ENCODE data around the gene ZNF189. TPM values are rescaled to one million over a fixed set of nuclear protein-coding genes. Genes with fewer than 3 reads are reported as not detected.

Gene ZNF189
- total RNA-seq, 3 donors from 2014 or later: 20.2 to 32.1 (median 23.9) TPM

DNA sequence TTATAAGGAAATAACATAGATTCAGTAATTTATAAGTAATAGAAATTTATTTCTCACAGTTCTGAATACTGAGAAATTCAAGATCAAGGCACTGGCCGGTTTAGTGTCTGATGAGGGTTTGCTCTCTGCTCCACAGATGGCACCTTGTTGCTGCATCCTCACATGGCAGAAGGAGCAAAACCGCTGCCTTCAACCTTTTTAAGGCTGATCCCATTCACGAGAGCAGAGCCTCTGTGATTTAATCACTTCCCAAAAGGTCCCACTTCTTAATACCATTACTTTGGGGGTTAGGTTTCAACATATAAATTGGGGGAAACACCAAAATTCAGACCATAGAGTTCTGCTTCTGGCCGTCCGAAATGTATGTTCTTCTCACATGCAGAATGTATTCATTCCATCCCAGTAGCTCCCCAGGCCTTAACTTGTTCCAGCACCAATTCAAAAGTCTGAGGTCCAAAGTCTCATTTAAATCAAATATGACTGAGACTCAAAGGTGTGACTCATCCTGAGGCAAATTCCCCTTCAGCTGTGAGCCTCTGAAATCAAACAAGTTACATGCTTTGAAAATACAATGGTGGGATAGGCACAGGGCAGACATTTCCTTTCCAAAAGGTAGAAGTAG, 44.4 kb upstream of the ZNF189 start:
- Histone ChIP-seq H3K9me3 (no peaks in the 10 kb centered on the region), H3K4me1 (no peaks in the 10 kb centered on the region), H3K4me3 (no peak overlapping the region), H3K27me3 (no peaks in the 10 kb centered on the region), H3K36me3 (no peaks in the 10 kb centered on the region), H3K27ac (no peak overlapping the region)
- no peak for DNase-seq (ENCODE audit: low spot score in 2 of 2)
- intact Hi-C loops (cut with DNase I; ENCODE audit: low total_unique reads): no loop called here
- TF ChIP-seq, protein P1, sequence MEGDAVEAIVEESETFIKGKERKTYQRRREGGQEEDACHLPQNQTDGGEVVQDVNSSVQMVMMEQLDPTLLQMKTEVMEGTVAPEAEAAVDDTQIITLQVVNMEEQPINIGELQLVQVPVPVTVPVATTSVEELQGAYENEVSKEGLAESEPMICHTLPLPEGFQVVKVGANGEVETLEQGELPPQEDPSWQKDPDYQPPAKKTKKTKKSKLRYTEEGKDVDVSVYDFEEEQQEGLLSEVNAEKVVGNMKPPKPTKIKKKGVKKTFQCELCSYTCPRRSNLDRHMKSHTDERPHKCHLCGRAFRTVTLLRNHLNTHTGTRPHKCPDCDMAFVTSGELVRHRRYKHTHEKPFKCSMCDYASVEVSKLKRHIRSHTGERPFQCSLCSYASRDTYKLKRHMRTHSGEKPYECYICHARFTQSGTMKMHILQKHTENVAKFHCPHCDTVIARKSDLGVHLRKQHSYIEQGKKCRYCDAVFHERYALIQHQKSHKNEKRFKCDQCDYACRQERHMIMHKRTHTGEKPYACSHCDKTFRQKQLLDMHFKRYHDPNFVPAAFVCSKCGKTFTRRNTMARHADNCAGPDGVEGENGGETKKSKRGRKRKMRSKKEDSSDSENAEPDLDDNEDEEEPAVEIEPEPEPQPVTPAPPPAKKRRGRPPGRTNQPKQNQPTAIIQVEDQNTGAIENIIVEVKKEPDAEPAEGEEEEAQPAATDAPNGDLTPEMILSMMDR (IDR thresholded peaks at IDR 0.05): no peak
- no peak for TF ChIP-seq POLR2A (IDR thresholded peaks at IDR 0.05)
- TF ChIP-seq POLR2AphosphoS5 (IDR thresholded peaks at IDR 0.05): no peak

DNA sequence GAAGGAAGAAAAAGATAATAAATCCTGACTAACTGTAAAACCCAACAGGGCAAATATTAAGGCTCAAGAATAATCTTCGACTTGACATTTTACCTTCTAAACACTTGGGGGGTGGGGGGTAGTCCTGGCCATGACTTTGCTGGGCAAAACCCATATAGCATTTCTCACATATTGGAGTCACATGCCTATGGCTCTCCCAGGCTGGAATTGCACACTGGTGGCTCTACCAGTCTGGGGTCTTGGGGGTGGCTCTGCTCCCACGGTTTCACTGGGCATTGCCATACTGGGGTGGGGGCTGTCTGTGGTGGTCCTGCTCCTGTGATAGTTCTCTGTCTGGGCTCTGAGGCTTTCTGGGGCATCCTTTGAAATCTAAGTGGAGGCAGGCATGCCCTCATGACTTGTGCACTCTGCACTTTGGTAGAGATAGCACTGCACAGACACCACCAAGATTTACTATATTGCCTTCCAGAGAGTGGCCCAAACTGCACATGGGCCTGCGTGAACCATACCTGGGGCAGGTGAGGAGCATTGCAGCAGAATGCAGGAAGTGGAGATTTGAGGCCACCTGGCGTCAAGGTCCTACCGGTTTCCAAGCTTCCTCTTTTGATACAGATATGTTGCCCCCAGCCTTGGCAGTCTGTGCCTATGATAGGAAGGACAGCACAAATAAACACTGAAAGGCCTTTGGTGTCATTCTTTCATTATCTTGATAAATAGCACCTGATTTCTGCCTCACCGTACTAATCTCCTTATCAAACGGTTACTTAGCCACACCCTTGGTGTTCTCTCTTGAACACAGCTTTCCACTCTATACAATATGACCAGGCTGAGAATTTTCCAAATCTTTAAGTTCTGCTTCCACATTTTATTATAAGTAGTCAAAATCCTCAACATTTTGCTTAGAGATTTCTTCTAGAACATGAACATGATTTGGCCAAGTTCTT, 43.6 kb upstream of the ZNF189 start:
- Histone ChIP-seq H3K9me3 (no peaks in the 10 kb centered on the region), H3K36me3 (no peaks in the 10 kb centered on the region), H3K27ac (no peak overlapping the region), H3K4me3 (no peak overlapping the region), H3K27me3 (no peaks in the 10 kb centered on the region), H3K4me1 (no peaks in the 10 kb centered on the region)
- intact Hi-C loops (cut with DNase I; ENCODE audit: low total_unique reads): no loop called here
- DNase-seq (ENCODE audit: low spot score in 2 of 2): no peak
- no peak for TF ChIP-seq POLR2AphosphoS5 (IDR thresholded peaks at IDR 0.05)
- TF ChIP-seq, protein P1 (IDR thresholded peaks at IDR 0.05): no peak
- TF ChIP-seq POLR2A (IDR thresholded peaks at IDR 0.05): no peak

DNA sequence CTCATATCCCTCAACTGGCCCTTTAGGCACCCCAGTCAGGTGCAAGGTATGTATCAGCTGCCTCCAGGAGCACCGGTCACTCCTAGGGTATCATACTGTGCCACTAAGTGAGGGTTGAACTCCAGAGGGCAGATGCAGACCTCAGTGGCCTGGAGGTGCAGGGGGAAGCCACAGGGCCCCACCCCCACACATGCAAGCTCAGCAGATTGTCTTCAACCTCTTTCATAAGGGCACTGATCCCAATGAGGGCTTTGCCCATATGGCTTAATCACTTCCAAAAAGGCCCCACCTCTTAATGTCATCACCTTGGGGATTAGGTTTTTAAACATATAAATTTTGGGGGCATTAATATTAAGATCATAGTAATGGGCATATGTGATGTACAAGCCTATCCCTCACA, 42.0 kb upstream of the ZNF189 start:
- Histone ChIP-seq H3K27me3 (no peaks in the 10 kb centered on the region), H3K27ac (no peak overlapping the region), H3K36me3 (no peaks in the 10 kb centered on the region), H3K9me3 (no peaks in the 10 kb centered on the region), H3K4me3 (no peak overlapping the region), H3K4me1 (no peaks in the 10 kb centered on the region)
- TF ChIP-seq POLR2A (IDR thresholded peaks at IDR 0.05): no peak
- TF ChIP-seq POLR2AphosphoS5 (IDR thresholded peaks at IDR 0.05): no peak
- TF ChIP-seq, protein P1 (IDR thresholded peaks at IDR 0.05): no peak
- no peak for DNase-seq (ENCODE audit: low spot score in 2 of 2)
- intact Hi-C loops (cut with DNase I; ENCODE audit: low total_unique reads): no loop called here

DNA sequence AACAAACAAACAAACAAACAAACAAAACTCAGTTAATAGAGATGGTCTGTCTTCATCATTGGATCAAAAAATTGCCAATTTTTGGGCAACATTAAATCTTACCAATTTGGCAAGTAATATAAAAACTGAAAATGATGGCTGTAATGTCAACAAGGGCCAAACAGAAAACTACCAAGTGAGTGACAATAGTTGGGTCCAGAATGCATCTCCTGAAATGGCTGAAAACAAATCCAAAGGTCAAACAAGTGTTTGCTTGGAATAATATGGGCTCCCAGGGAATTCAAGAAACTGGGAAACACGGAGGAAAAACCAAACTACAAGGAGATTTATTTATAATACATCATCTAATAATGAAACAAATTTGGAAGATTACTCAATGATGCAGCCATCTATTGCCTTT, 39.0 kb upstream of the ZNF189 start:
- Histone ChIP-seq H3K27me3 (no peaks in the 10 kb centered on the region), H3K4me1 (no peaks in the 10 kb centered on the region)
- intact Hi-C loops (cut with DNase I; ENCODE audit: low total_unique reads): no loop called here

More for the DNA sequence above, 39.0 kb upstream of the ZNF189 start:
- TF ChIP-seq POLR2A (IDR thresholded peaks at IDR 0.05): no peak
- TF ChIP-seq, protein P1 (IDR thresholded peaks at IDR 0.05): no peak
- TF ChIP-seq POLR2AphosphoS5 (IDR thresholded peaks at IDR 0.05): no peak
- DNase-seq (ENCODE audit: low spot score in 2 of 2): no peak
- no peaks in the 10 kb centered on the region for H3K9me3 ChIP-seq
- no peak overlapping the region for H3K27ac ChIP-seq
- H3K36me3 ChIP-seq: no peaks in the 10 kb centered on the region
- no peak overlapping the region for H3K4me3 ChIP-seq

Data from breast epithelium (tissue), 4 donors.